H1 (cell line): ENCODE measurements around the gene PLBD2. TPM values are rescaled to one million over a fixed set of nuclear protein-coding genes. Genes with fewer than 3 reads are reported as not detected.

ENCODE experiments used
- CTCF ChIA-PET: fragments of 300-600 bp; sonication (Branson Sonifier 250); formaldehyde crosslinking; loops from one replicate; lab custom pipeline; 2021; ENCODE audit not compliant: partially characterized antibody; lab: Charles Lee
- POLR2A ChIA-PET: fragments of 300-600 bp; sonication (Branson Sonifier 250); formaldehyde crosslinking; loops from one replicate; lab custom pipeline; 2021; ENCODE audit warnings: inconsistent platforms; ENCODE audit not compliant: partially characterized antibody; lab: Charles Lee
- DNase-seq, 2 experiments: peaks; one replicate each; pipeline versions ENCODE4 v3.0.0 to v3.0.0-alpha.2; 2010 to 2022; ENCODE audit warnings: low spot score in 2 of 2, low read depth in 1 of 2, mixed read lengths in 1 of 2
- FAIRE-seq: peaks from 2 replicates; lab custom pipeline; 2011; peaks lifted over from hg19 to GRCh38; lab: Jason Lieb, UNC
- H2AFZ ChIP-seq: 2 replicates; pipeline ENCODE4 v1.8.1; 2012; ENCODE audit warnings: low read length, inconsistent platforms
- H2AK5ac ChIP-seq: 2 replicates; pipeline ENCODE4 v1.6.1; 2013; ENCODE audit warnings: low read depth, low read length
- H2BK120ac ChIP-seq: replicated peaks from 2 replicates; pipeline ENCODE3; 2013; ENCODE audit warnings: low read depth, low read length, inconsistent platforms
- H2BK12ac ChIP-seq: 2 replicates; pipeline ENCODE4 v1.6.1; 2013; ENCODE audit warnings: low read depth, low read length
- H2BK15ac ChIP-seq: 2 replicates; pipeline ENCODE4 v1.6.1; 2013; ENCODE audit warnings: low read length
- H2BK20ac ChIP-seq: 2 replicates; pipeline ENCODE4 v1.6.1; 2013; ENCODE audit warnings: low read length
- H2BK5ac ChIP-seq: 2 replicates; pipeline ENCODE4 v1.6.1; 2013; ENCODE audit warnings: low read depth, low read length
- H3K14ac ChIP-seq: 2 replicates; pipeline ENCODE4 v1.6.1; 2013; ENCODE audit warnings: inconsistent platforms; ENCODE audit not compliant: insufficient read length
- H3K18ac ChIP-seq: 2 replicates; pipeline ENCODE4 v1.6.1; 2013; ENCODE audit warnings: low read length; ENCODE audit errors: extremely low read depth
- H3K23ac ChIP-seq: 2 replicates; pipeline ENCODE4 v1.6.1; 2013; ENCODE audit warnings: inconsistent platforms; ENCODE audit not compliant: insufficient read length
- H3K23me2 ChIP-seq: 2 replicates; pipeline ENCODE4 v1.6.1; 2013; ENCODE audit warnings: low read depth, low read length
- H3K27ac ChIP-seq: 2 replicates; pipeline ENCODE4 v1.6.1; 2011; ENCODE audit warnings: low read depth, low read length, inconsistent platforms
- H3K27me3 ChIP-seq, 4 experiments: replicated peaks in 1 of 4; 1 replicate in 1 of 4; 2 replicates in 3 of 4; pipeline versions ENCODE4 v1.6.1 to v1.8.1; 2011 to 2013; ENCODE audit warnings: low read length in 3 of 4, mild to moderate bottlenecking in 3 of 4, inconsistent platforms in 2 of 4, mixed read lengths in 2 of 4, moderate library complexity in 1 of 4; ENCODE audit not compliant: control insufficient read depth in 3 of 4, insufficient read depth in 3 of 4; ENCODE audit errors: extremely low read depth in 1 of 4
- H3K36me3 ChIP-seq, 4 experiments: 2 replicates each; pipeline versions ENCODE4 v1.6.1 to v1.8.1; 2011 to 2013; ENCODE audit warnings: mild to moderate bottlenecking in 4 of 4, low read length in 3 of 4, moderate library complexity in 2 of 4, control low read depth in 1 of 4, inconsistent platforms in 1 of 4; ENCODE audit not compliant: insufficient read depth in 4 of 4, control insufficient read depth in 2 of 4
- H3K4ac ChIP-seq: replicated peaks from 2 replicates; pipeline ENCODE3; 2013; ENCODE audit warnings: low read length, low read depth, mixed read lengths, inconsistent platforms; ENCODE audit not compliant: insufficient read length
- H3K4me1 ChIP-seq, 4 experiments: replicated peaks in 1 of 4; 1 replicate in 1 of 4; 2 replicates in 3 of 4; pipeline versions ENCODE4 v1.6.1 to v1.8.1; 2011 to 2013; ENCODE audit warnings: low read length in 3 of 4, inconsistent platforms in 2 of 4, mixed read lengths in 1 of 4; ENCODE audit not compliant: insufficient read depth in 4 of 4, control insufficient read depth in 3 of 4
- H3K4me2 ChIP-seq, 2 experiments: 2 replicates each; pipeline versions ENCODE4 v1.6.1 to v1.8.1; 2011 to 2013; ENCODE audit warnings: low read depth in 2 of 2, low read length in 2 of 2, control low read depth in 1 of 2, inconsistent platforms in 1 of 2, mild to moderate bottlenecking in 1 of 2; ENCODE audit not compliant: insufficient read depth in 1 of 2
- H3K4me3 ChIP-seq, 4 experiments: fragments of 200-600, 300-600 bp in 1 of 4; sonication (generic), shearing (Covaris generic), sonication (Bioruptor Twin) in 1 of 4; 2 replicates each; pipeline versions ENCODE4 v1.5.1 to v1.8.1; 2011 to 2016; ENCODE audit warnings: low read length in 4 of 4, low read depth in 3 of 4, control low read depth in 2 of 4, inconsistent platforms in 2 of 4, mild to moderate bottlenecking in 2 of 4, mixed read lengths in 1 of 4, moderate library complexity in 1 of 4; ENCODE audit not compliant: insufficient read depth in 2 of 4; ENCODE audit errors: extremely low read depth in 1 of 4
- H3K56ac ChIP-seq: replicated peaks from 2 replicates; pipeline ENCODE3; 2013; ENCODE audit warnings: low read depth, mild to moderate bottlenecking, mixed read lengths, low read length, inconsistent platforms; ENCODE audit not compliant: insufficient read length
- H3K79me1 ChIP-seq: 2 replicates; pipeline ENCODE4 v1.6.1; 2013; ENCODE audit warnings: low read depth, low read length, control low read depth
- H3K79me2 ChIP-seq, 2 experiments: 2 replicates each; pipeline versions ENCODE4 v1.6.1 to v1.8.1; 2012 to 2013; ENCODE audit warnings: low read length in 2 of 2, mild to moderate bottlenecking in 2 of 2, inconsistent platforms in 1 of 2; ENCODE audit not compliant: insufficient read depth in 2 of 2, control insufficient read depth in 1 of 2
- H3K9ac ChIP-seq, 4 experiments: replicated peaks in 1 of 4; 1 replicate in 1 of 4; 2 replicates in 3 of 4; pipeline versions ENCODE4 v1.6.1 to v1.8.1; 2011 to 2013; ENCODE audit warnings: low read depth in 3 of 4, low read length in 3 of 4, control low read depth in 2 of 4, mild to moderate bottlenecking in 2 of 4, moderate library complexity in 2 of 4, inconsistent platforms in 1 of 4; ENCODE audit errors: extremely low read depth in 1 of 4
- H3K9me3 ChIP-seq, 2 experiments: 2 replicates each; pipeline versions ENCODE4 v1.6.1 to v1.8.1; 2012 to 2013; ENCODE audit warnings: mild to moderate bottlenecking in 2 of 2, moderate library complexity in 2 of 2, control low read depth in 1 of 2, inconsistent platforms in 1 of 2, low read depth in 1 of 2, low read length in 1 of 2, mixed read lengths in 1 of 2; ENCODE audit not compliant: insufficient read depth in 2 of 2
- H4K20me1 ChIP-seq, 2 experiments: replicated peaks in 1 of 2; 2 replicates each; pipeline versions ENCODE3 to v1.8.1; 2011 to 2013; ENCODE audit warnings: inconsistent platforms in 2 of 2, low read length in 2 of 2, mild to moderate bottlenecking in 1 of 2; ENCODE audit not compliant: insufficient read depth in 2 of 2, control insufficient read depth in 1 of 2
- H4K5ac ChIP-seq: 2 replicates; pipeline ENCODE4 v1.6.1; 2013; ENCODE audit warnings: low read length, low read depth, mixed read lengths, inconsistent platforms; ENCODE audit not compliant: insufficient read length
- H4K8ac ChIP-seq: 2 replicates; pipeline ENCODE4 v1.8.0; 2013; ENCODE audit warnings: mild to moderate bottlenecking, moderate library complexity, low read length, inconsistent platforms; ENCODE audit not compliant: insufficient read depth; ENCODE audit errors: extremely low read depth
- H4K91ac ChIP-seq: replicated peaks from 2 replicates; pipeline ENCODE3; 2013; ENCODE audit warnings: low read length, mixed read lengths, inconsistent platforms; ENCODE audit not compliant: insufficient read length
- CTBP2 ChIP-seq: IDR thresholded peaks from 2 replicates; pipeline ENCODE4 v1.7.0; 2011; ENCODE audit warnings: borderline replicate concordance, mild to moderate bottlenecking, moderate library complexity, mixed read lengths, low read length; ENCODE audit not compliant: insufficient read depth, insufficient read length
- E2F6 ChIP-seq: IDR thresholded peaks from 2 replicates; pipeline ENCODE4 v1.6.1; 2012; ENCODE audit warnings: inconsistent platforms
- EZH2 ChIP-seq: fragments of 200-600 bp; sonication (generic); IDR thresholded peaks from 2 replicates; pipeline ENCODE4 v1.7.1; 2012; ENCODE audit warnings: low read depth, mild to moderate bottlenecking, moderate library complexity, low read length, inconsistent platforms; ENCODE audit not compliant: severe bottlenecking
- GABPA ChIP-seq: IDR thresholded peaks from 2 replicates; pipeline ENCODE4 v1.6.1; 2011; ENCODE audit warnings: mild to moderate bottlenecking, low read length, moderate library complexity, borderline replicate concordance; ENCODE audit not compliant: insufficient read depth
- HDAC2 ChIP-seq, 2 experiments: fragments of 300-600 bp in 1 of 2; sonication (generic) in 1 of 2; IDR thresholded peaks; 2 replicates each; pipeline ENCODE4 v1.6.1; 2011 to 2012; ENCODE audit warnings: low read depth in 2 of 2, low read length in 2 of 2, mild to moderate bottlenecking in 2 of 2, moderate library complexity in 2 of 2, borderline replicate concordance in 1 of 2, inconsistent platforms in 1 of 2
- KDM5A ChIP-seq: fragments of 200-600 bp; IDR thresholded peaks from 2 replicates; pipeline ENCODE4 v1.7.1; 2012; ENCODE audit warnings: mild to moderate bottlenecking, low read length, inconsistent platforms, mixed read lengths
- MAX ChIP-seq: IDR thresholded peaks from 2 replicates; pipeline ENCODE4 v1.6.1; 2012; ENCODE audit warnings: inconsistent platforms
- RXRA ChIP-seq: IDR thresholded peaks from 2 replicates; pipeline ENCODE4 v1.6.1; 2011; ENCODE audit warnings: low read depth, mild to moderate bottlenecking, low read length, moderate library complexity; ENCODE audit not compliant: insufficient read depth
- SRF ChIP-seq: IDR thresholded peaks from 2 replicates; pipeline ENCODE4 v1.6.1; 2011; ENCODE audit warnings: mild to moderate bottlenecking, low read depth, low read length, moderate library complexity
- YY1 ChIP-seq: IDR thresholded peaks from 2 replicates; pipeline ENCODE4 v1.6.1; 2011; ENCODE audit warnings: low read depth, mild to moderate bottlenecking, low read length
- WGBS, 2 experiments: shearing (Covaris generic) in 1 of 2; methylation state at CpG; one replicate each; pipeline versions ENCODE4 v1.1.6 to v1.1.7; 2013 to 2015; ENCODE audit warnings: low lambda C conversion rate in 2 of 2, mixed read lengths in 2 of 2, inconsistent platforms in 1 of 2, low coverage in 1 of 2, missing lambda C conversion rate in 1 of 2; ENCODE audit not compliant: insufficient replicate concordance in 2 of 2, insufficient coverage in 1 of 2, insufficient read length in 1 of 2; ENCODE audit errors: extremely low coverage in 1 of 2, missing lambda C conversion rate in 1 of 2; 5-methylcytosine and 5-hydroxymethylcytosine counted together
- polyA plus RNA-seq, 7 experiments: library from polyadenylated mRNA; depleted of rRNA in 3 of 7; stranded (reverse) in 5 of 7; unstranded in 2 of 7; fragments of >200 nt in 5 of 7; fragments of 200-250 nt in 2 of 7; gene quantifications; 1 replicate in 5 of 7; 2 replicates in 1 of 7; 4 replicates in 1 of 7; pipeline versions ENCODE4 v1.2.1 to v1.2.3, GENCODE V29; 2011 to 2013; ENCODE audit warnings: missing spikeins in 2 of 7, mixed read lengths in 2 of 7
- total RNA-seq: library from RNA; stranded (reverse); fragmentation: NEBNext Ultra II Directional; extraction: Animal tissue kit (Norgen Biotek cat#: 25700); gene quantifications from 2 replicates; pipeline ENCODE4 v1.2.1, GENCODE V29; 2021

Gene PLBD2
- total and polyA plus RNA-seq, 2 of the 8 experiments (the other 6 are each of a cell fraction or from before 2014, with no cell fraction given) = 16.8 to 33.5 TPM

GRCh38 chr12:113391650-113392337 lies 33.4 kb downstream of the PLBD2 start:
- Histone ChIP-seq H3K27ac (no peak overlapping the region), H2BK20ac (no peak overlapping the region), H3K27me3 (no peaks in the 10 kb centered on the region), H3K23ac (no peak overlapping the region), H2AK5ac (no peak overlapping the region), H3K4ac (no peak overlapping the region), H2BK5ac (no peak overlapping the region), H3K56ac (no peak overlapping the region), H3K23me2 (peaks cover 12% of the 10 kb centered on the region; the same call in 1 of the 2 replicates), H3K14ac (no peak overlapping the region), H2BK15ac (no peak overlapping the region), H3K9ac (no peak overlapping the region), H3K18ac (no peak overlapping the region), H2AFZ (no peak overlapping the region), H3K36me3 (peaks cover 0 to 2% (median under 1%) of the 10 kb centered on the region in 4 experiments; a peak in 5 of 8 replicates), H3K9me3 (no peaks in the 10 kb centered on the region), H4K8ac (no peak overlapping the region), H4K91ac (no peak overlapping the region), H4K5ac (no peak overlapping the region), H3K79me1 (no peaks in the 10 kb centered on the region), H2BK12ac (no peak overlapping the region), H3K4me2 (no peak overlapping the region), H4K20me1 (peaks cover 0 to 3% of the 10 kb centered on the region in 2 experiments), H3K79me2 (no peaks in the 10 kb centered on the region), H2BK120ac (no peak overlapping the region), H3K4me1 (no peaks in the 10 kb centered on the region), H3K4me3 (no peak overlapping the region)
- ChIA-PET CTCF (interaction anchor here (0.7 to 1.1 kb wide), 2 partner anchors 75 to 1832 kb away, joined by 3 read pairs; no protein-coding TSS in a partner anchor), POLR2A (interaction anchor here (0.9 to 1.2 kb wide), 2 partner anchors 14 to 81 kb away, joined by 3 read pairs; no protein-coding TSS in a partner anchor)
- DNase-seq (no peak), FAIRE-seq (no peak)
- WGBS, 2 experiments = 92% methylated on average over 9 of the region's 9 CpGs; no CpG with 5 or more reads in 1 of the 2 experiments
- TF ChIP-seq RXRA (no peak), SRF (no peak), YY1 (no peak), MAX (no peak), KDM5A (no peak), HDAC2 (IDR thresholded peaks at IDR 0.05; ENCODE audit: borderline replicate concordance in 1 of 2, low read depth in 2 of 2, low read length in 2 of 2) (no peak), GABPA (no peak), EZH2 (no peak), E2F6 (no peak), CTBP2 (no peak)
